WTC11 (cell line): ENCODE data around the gene PXYLP1. TPM values are rescaled to one million over a fixed set of nuclear protein-coding genes. Genes with fewer than 3 reads are reported as not detected.
A peak's percentile ranks its signal among the peaks of the same experiment; 100 is the strongest.

Source experiments
- AFF4 ChIP-seq: sonication (generic); formaldehyde crosslinking; IDR thresholded peaks from 2 replicates; pipeline ENCODE4 v1.8.1; 2023; ENCODE audit warnings: mild to moderate bottlenecking, missing genetic modification reagents, borderline replicate concordance
- ARID4B ChIP-seq: sonication (generic); formaldehyde crosslinking; IDR thresholded peaks from 2 replicates; pipeline ENCODE4 v1.8.0; 2023; ENCODE audit warnings: missing genetic modification reagents, mild to moderate bottlenecking, borderline replicate concordance
- CDX4 ChIP-seq: fragments of 250-450 bp; sonication (Bioruptor Pico); IDR thresholded peaks from 2 replicates; pipeline ENCODE4 v1.9.0; 2021; ENCODE audit warnings: moderate library complexity, mild to moderate bottlenecking, inconsistent platforms, borderline replicate concordance
- CTCF ChIP-seq: fragments of 200-600 bp; IDR thresholded peaks from 2 replicates; pipeline ENCODE4 v1.8.0; 2022; ENCODE audit warnings: antibody characterized with exemption
- HMGA2 ChIP-seq: fragments of 250-450 bp; sonication (Bioruptor Pico); IDR thresholded peaks from 2 replicates; pipeline ENCODE4 v1.4.0; 2021; ENCODE audit warnings: mild to moderate bottlenecking, moderate library complexity
- NFE2L1 ChIP-seq: sonication (generic); formaldehyde crosslinking; IDR thresholded peaks from 2 replicates; pipeline ENCODE4 v1.8.1; 2023; ENCODE audit warnings: missing genetic modification reagents
- NR3C1 ChIP-seq: sonication (generic); formaldehyde crosslinking; conservative IDR thresholded peaks from 2 replicates; pipeline ENCODE4 v1.8.1; 2023; ENCODE audit warnings: low read depth, mild to moderate bottlenecking, missing genetic modification reagents
- PRRX2 ChIP-seq: fragments of 250-450 bp; sonication (Bioruptor Pico); IDR thresholded peaks from 2 replicates; pipeline ENCODE4 v1.8.0; 2021; ENCODE audit warnings: mild to moderate bottlenecking
- RORB ChIP-seq: fragments of 250-450 bp; sonication (Bioruptor Pico); IDR thresholded peaks from 2 replicates; pipeline ENCODE4 v1.9.0; 2021; ENCODE audit warnings: mild to moderate bottlenecking
- SMAD4 ChIP-seq: sonication (generic); formaldehyde crosslinking; IDR thresholded peaks from 2 replicates; pipeline ENCODE4 v1.8.0; 2022; ENCODE audit warnings: mild to moderate bottlenecking, missing genetic modification reagents
- SOX15 ChIP-seq: fragments of 250-450 bp; sonication (Bioruptor Pico); IDR thresholded peaks from 2 replicates; pipeline ENCODE4 v1.9.0; 2021; ENCODE audit warnings: mild to moderate bottlenecking
- STAT6 ChIP-seq: sonication (generic); formaldehyde crosslinking; conservative IDR thresholded peaks from 2 replicates; pipeline ENCODE4 v1.8.1; 2023; ENCODE audit warnings: mild to moderate bottlenecking, low read depth, missing genetic modification reagents, moderate library complexity
- TEAD1 ChIP-seq: sonication (generic); formaldehyde crosslinking; IDR thresholded peaks from 2 replicates; pipeline ENCODE4 v1.8.0; 2022; ENCODE audit warnings: mild to moderate bottlenecking, missing genetic modification reagents
- TEAD4 ChIP-seq: sonication (generic); formaldehyde crosslinking; IDR thresholded peaks from 2 replicates; pipeline ENCODE4 v1.8.0; 2022; ENCODE audit warnings: mild to moderate bottlenecking, missing genetic modification reagents
- USF1 ChIP-seq: sonication (generic); formaldehyde crosslinking; IDR thresholded peaks from 2 replicates; pipeline ENCODE4 v1.8.0; 2022; ENCODE audit warnings: mild to moderate bottlenecking, missing genetic modification reagents
- ZBTB21 ChIP-seq: sonication (generic); formaldehyde crosslinking; IDR thresholded peaks from 2 replicates; pipeline ENCODE4 v1.8.1; 2023; ENCODE audit warnings: mild to moderate bottlenecking, missing genetic modification reagents, borderline replicate concordance
- ZNF138 ChIP-seq: sonication (generic); formaldehyde crosslinking; conservative IDR thresholded peaks from 2 replicates; pipeline ENCODE4 v1.8.1; 2022; ENCODE audit warnings: mild to moderate bottlenecking, moderate library complexity, missing genetic modification reagents
- ZNF281 ChIP-seq: sonication (generic); formaldehyde crosslinking; IDR thresholded peaks from 2 replicates; pipeline ENCODE4 v1.8.0; 2023; ENCODE audit warnings: mild to moderate bottlenecking, missing genetic modification reagents
- ZNF416 ChIP-seq: fragments of 250-450 bp; sonication (Bioruptor Pico); IDR thresholded peaks from 2 replicates; pipeline ENCODE4 v1.9.0; 2021; ENCODE audit warnings: mild to moderate bottlenecking, inconsistent platforms
- ZNF671 ChIP-seq: fragments of 250-450 bp; sonication (Bioruptor Pico); IDR thresholded peaks from 2 replicates; pipeline ENCODE4 v1.8.0; 2021; ENCODE audit warnings: mild to moderate bottlenecking
- total RNA-seq: library from RNA; stranded (reverse); gene quantifications from 3 replicates; pipeline ENCODE4 v1.2.3, GENCODE V29; 2021

The PXYLP1 gene
- total RNA-seq, 1 experiment from 2014 or later: 20.1 TPM

GRCh38 chr3:141311496-141312353, 80.1 kb downstream of the PXYLP1 start (continued):
- TF ChIP-seq USF1: no peak
- TF ChIP-seq SOX15 (CRISPR knock-in tag): no peak
- TF ChIP-seq CTCF: peak; percentile 43
- no peak for TF ChIP-seq ZBTB21
- no peak for TF ChIP-seq NFE2L1 (CRISPR knock-in tag)
- no peak for TF ChIP-seq STAT6
- no peak for TF ChIP-seq ARID4B (CRISPR knock-in tag)
- 0 out of 2 replicates have a peak, but pooled peaks have one; percentile 39 for TF ChIP-seq ZNF281 (CRISPR knock-in tag)
- 0 out of 2 replicates have a peak, but pooled peaks have one; percentile 5 for TF ChIP-seq HMGA2 (CRISPR knock-in tag)
- no peak for TF ChIP-seq AFF4 (CRISPR knock-in tag)
- TF ChIP-seq TEAD1: peak; percentile 28; the same call in 1 of the 2 replicates
- TF ChIP-seq NR3C1 (CRISPR knock-in tag): no peak
- no peak for TF ChIP-seq TEAD4
- no peak for TF ChIP-seq SMAD4 (CRISPR knock-in tag)
- TF ChIP-seq ZNF416 (CRISPR knock-in tag): no peak
- TF ChIP-seq RORB (CRISPR knock-in tag): no peak
- TF ChIP-seq CDX4 (CRISPR knock-in tag): no peak
- TF ChIP-seq PRRX2 (CRISPR knock-in tag): no peak
- no peak for TF ChIP-seq ZNF671 (CRISPR knock-in tag)
- TF ChIP-seq ZNF138 (CRISPR knock-in tag): no peak
